Measurements from ENCODE around the gene ZDHHC12.
"Not testable (repeated sequence)": the region's sequence is repeated elsewhere in the genome, so short reads cannot be mapped to it uniquely, and the experiment has no call there.

ZDHHC12 gene

DNA sequence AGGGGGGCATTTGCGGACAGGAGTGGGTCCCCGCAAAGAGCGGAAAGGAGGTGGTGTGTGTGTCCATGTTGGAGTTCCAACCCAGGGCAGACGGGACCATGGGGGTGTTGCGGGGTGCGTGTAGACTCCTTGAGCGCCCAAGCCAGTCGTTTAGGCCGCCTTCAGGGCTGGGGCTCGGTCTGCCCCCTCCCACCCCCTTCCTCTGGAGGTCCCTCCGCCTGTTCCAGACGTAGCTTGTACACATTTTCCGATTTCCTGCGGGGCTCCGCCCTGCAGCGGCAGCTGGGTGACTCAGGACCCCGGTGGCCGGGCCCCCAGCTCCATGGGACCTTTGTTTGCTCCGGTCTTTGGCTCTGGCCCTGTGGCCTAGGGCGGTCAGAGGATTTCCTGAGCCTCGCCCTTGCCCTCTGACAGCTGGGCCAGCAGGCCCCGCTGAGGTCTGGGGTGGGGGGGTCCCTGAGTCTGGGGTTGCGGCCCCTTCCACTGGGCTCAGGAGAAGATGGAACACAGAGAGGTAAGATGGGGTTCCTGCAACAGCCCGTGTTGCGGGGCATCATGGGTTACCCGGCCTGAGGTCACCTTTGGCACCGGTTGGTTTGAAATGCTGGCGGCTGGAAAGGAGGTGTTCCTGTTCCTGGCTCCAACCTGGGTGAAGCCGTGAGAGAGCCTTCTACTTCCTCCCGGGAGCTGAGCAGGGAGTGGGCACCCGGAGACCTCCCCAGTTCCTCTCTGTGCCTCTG, 20.1 kb downstream of the ZDHHC12 start:
- Mint-ChIP-seq H3K4me3 (peak overlapping the region; percentile 77 to 83 (median 81)), H3K27ac (no peak overlapping the region), H3K36me3 (ENCODE audit: low read depth) (no peaks in the 10 kb centered on the region)

DNA sequence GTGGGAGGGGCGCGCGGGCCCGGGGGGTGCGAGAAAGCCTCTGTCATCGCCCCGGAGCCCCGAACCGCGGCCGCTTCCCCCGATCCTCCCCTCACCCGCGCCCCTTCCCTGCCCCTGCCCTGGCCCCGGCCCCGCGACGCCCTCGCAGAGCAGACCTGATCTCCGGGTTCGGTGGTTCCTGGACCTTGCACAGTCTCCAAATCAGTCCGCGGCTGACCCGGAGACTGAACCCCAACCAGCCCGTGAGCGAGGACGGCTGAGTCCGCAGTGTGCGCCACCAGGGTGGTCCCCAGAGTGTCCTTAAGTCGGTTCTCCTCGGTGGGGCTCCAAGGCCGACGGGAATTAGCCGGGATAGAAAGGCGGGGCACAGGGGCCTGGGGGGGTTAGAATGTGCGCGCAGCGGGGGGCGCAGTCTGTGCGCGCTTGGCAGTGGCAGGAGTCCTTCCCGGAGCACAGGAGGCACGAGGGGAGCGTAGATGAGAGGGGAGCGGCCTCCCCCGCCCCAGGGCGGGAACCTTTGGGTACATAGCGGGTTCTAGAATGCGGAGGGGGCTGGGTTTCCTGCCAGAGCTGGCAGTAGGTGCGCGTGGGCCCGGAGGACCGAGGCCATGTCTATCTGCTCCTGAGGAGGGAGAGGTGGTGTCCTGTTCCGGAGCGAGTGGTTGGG, 20.8 kb downstream of the ZDHHC12 start:
- Mint-ChIP-seq H3K9me3 (no peaks in the 10 kb centered on the region), H3K27me3 (ENCODE audit: low read depth) (no peaks in the 10 kb centered on the region), H3K4me1 (peaks cover 5% of the 10 kb centered on the region), H3K4me3 (peak overlapping the region; percentile 77 to 83 (median 81)), H3K36me3 (ENCODE audit: low read depth) (no peaks in the 10 kb centered on the region), H3K27ac (no peak overlapping the region)
- TF ChIP-seq, protein P1, sequence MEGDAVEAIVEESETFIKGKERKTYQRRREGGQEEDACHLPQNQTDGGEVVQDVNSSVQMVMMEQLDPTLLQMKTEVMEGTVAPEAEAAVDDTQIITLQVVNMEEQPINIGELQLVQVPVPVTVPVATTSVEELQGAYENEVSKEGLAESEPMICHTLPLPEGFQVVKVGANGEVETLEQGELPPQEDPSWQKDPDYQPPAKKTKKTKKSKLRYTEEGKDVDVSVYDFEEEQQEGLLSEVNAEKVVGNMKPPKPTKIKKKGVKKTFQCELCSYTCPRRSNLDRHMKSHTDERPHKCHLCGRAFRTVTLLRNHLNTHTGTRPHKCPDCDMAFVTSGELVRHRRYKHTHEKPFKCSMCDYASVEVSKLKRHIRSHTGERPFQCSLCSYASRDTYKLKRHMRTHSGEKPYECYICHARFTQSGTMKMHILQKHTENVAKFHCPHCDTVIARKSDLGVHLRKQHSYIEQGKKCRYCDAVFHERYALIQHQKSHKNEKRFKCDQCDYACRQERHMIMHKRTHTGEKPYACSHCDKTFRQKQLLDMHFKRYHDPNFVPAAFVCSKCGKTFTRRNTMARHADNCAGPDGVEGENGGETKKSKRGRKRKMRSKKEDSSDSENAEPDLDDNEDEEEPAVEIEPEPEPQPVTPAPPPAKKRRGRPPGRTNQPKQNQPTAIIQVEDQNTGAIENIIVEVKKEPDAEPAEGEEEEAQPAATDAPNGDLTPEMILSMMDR (IDR thresholded peaks at IDR 0.05; ENCODE audit: unreplicated experiment in 3 of 3) = no peak

More for the DNA sequence above, 20.1 kb downstream of the ZDHHC12 start:
- no peaks in the 10 kb centered on the region for H3K9me3 Mint-ChIP-seq
- TF ChIP-seq, protein P1 (IDR thresholded peaks at IDR 0.05; ENCODE audit: unreplicated experiment in 3 of 3) = no peak
- peaks cover 5% of the 10 kb centered on the region for H3K4me1 Mint-ChIP-seq
- H3K27me3 Mint-ChIP-seq (ENCODE audit: low read depth) = no peaks in the 10 kb centered on the region

GRCh38 chr9:128702445-128702948, 21.4 kb downstream of the ZDHHC12 start, which contains the start of gene PKN3:
Gene PKN3 (plus strand): TSS chr9:128702503. CDS start chr9:128702916, 413 bp downstream.
- Mint-ChIP-seq H3K4me1 (peaks cover 5% of the 10 kb centered on the region), H3K9me3 (no peaks in the 10 kb centered on the region), H3K27me3 (ENCODE audit: low read depth) (no peaks in the 10 kb centered on the region), H3K27ac (peak within 1 kb of the TSS in 2 of 3 experiments; percentile 40 to 54), H3K36me3 (ENCODE audit: low read depth) (peaks cover under 1% of the 10 kb centered on the region), H3K4me3 (peak within 1 kb of the TSS; percentile 83 to 91 (median 86))
- TF ChIP-seq, protein P1 (IDR thresholded peaks at IDR 0.05; ENCODE audit: unreplicated experiment in 3 of 3) = peak; percentile 86 to 98 (median 87)

GRCh38 chr9:128701227-128701854, 22.6 kb downstream of the ZDHHC12 start:
- Mint-ChIP-seq H3K27me3 (ENCODE audit: low read depth) (no peaks in the 10 kb centered on the region), H3K36me3 (ENCODE audit: low read depth) (peaks cover 11% of the 10 kb centered on the region), H3K27ac (peak overlapping the region in 2 of 3 experiments; percentile 54 to 57), H3K9me3 (no peaks in the 10 kb centered on the region), H3K4me1 (peaks cover 5% of the 10 kb centered on the region), H3K4me3 (peak overlapping the region; percentile 68 to 83 (median 71))
- TF ChIP-seq, protein P1 (IDR thresholded peaks at IDR 0.05; ENCODE audit: unreplicated experiment in 3 of 3) = no peak

DNA sequence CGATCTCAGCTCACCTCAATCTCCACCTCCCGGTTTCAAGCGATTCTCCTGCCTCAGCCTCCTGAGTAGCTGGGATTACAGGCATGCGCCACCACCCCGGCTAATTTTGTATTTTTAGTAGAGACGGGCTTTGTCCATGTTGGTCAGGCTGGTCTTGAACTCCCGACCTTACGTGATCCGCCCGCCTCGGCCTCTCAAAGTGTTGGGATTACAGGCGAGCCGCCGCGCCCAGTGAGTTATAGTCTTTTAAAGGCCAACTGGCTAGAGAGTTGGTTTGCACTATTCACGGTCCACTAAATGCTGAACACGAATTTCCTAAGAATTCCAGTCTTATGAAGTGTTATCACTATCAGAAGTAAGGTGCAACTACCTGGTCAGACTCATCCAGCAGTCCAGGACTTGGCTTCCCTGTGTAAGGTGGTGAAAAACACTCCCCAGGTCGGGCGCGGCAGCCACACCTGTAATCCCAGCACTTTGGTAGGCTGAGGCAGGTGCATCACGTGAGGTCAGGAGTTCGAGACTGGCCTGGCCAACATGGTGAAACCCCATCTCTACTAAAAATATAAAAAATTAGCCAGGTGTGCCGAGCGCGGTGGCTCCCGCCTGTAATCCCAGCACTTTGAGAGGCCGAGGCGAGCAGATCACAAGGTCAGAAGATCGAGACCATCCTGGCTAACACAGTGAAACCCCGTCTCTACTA, 24.7 kb downstream of the ZDHHC12 start:
- not testable (repeated sequence) for H3K27me3 Mint-ChIP-seq (ENCODE audit: low read depth); H3K4me3 Mint-ChIP-seq; H3K4me1 Mint-ChIP-seq; H3K9me3 Mint-ChIP-seq; H3K27ac Mint-ChIP-seq
- H3K36me3 Mint-ChIP-seq (ENCODE audit: low read depth) = peaks cover 25% of the 10 kb centered on the region
